NCI-H2171 treated with DMSO at 0.1 percent for 48 hours (cell line): ENCODE results near the gene STARD3.
A peak's percentile ranks its signal among the peaks of the same experiment; 100 is the strongest.

Experiments used
- DNase-seq: peaks from one replicate; lab custom pipeline; 2025; lab: John Stamatoyannopoulos, UW

The STARD3 gene

DNA sequence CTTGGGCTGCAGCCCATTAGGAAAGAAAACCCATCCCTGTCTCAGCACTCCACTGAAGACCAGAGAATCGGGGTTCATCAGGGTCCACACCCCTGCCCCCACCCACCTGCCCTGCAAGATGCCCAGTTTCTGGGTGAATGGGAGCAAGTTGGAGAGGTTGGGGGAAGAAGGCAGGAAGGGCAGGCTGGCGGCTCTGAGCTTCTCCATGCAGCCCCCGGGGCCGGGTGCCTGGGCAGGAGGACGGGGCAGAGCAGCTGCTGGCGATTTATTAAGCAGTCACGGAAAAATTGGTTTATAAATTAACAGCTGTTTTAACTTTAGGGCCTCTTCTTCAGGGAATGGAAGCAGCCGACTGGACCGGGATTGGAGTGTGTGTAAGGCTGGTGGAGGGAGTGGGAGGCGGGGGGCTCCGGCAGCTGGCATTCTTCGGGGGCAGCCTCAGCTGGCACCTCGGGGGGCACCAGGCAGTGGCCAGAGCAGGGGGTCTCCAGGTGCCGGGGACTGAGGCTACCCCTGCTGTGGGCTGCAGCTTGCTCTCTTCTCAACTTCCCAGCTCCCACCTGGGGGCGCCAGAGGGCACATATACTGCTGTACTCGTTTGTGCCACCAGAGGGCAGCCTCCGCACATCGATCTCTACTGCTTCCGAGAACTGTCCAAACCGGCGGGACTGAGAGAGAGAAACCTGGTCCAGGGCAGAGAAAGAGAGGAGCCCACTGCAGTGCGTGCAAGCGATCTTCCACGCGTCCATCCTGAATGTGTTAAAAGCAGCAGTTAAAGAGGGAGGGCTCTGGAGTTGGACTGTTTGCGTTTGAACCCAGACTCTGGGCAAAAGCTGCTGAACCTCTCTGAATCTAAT is 15.2 kb upstream of the STARD3 start:
- peak; percentile 81 for DNase-seq

DNA sequence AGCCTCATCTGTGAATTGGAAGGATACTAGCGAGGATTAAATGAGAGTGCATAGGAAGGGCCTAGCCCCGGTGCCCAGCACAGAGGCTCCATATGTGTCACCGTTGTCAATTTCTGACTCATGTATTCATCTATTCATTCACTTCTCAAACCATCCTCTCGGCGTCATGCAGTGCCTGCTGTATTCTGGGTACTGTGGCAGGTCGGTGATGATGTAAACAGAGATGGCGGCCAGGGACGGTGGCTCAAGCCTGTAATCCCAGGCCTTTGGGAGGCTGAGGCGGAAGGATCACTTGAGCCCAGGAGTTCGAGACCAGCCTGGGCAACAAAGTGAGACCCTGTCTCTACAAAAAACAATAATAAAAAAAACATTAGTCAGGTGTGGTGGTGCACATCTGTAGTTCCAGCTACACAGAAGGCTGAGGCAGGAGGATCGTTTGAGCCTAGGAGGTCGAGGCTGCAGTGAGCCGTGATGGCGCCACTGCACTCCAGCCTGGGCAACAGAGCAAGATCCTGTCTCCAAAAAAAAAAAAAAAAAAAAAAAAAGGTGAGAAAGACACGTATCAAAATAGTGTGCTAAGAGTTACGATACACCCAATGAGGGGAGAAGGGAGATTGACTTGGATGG is 14.5 kb upstream of the STARD3 start:
- DNase-seq: no peak

DNA sequence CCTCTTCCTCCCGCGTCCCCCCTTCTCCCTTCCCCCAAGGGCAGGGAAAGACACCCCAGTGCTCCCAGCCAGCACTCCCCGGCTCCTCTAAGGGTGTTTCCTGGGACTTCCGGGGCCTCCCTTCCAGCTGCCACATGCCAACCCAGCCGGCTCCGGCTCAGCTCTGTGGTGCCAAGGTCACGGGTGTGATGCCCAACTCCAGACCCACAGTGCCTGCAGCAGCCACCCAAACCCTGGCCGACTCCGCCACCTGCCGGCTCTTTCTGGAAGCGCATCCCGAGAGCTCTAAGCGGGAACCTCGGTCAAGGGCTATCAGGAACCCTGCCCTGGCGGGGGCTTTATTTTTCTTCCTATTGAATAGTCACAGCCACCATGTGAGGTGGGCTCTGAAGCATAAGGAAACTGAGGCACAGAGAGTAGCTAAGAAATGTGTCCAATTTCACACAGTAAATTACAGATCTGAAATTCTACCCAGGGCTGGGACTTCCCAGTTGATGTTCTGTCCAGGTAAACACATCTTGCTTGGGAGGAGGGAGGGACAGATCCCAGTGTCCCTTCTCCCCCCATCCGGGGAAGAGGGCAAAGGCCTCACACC is 13.5 kb upstream of the STARD3 start:
- DNase-seq: peak; percentile 72

DNA sequence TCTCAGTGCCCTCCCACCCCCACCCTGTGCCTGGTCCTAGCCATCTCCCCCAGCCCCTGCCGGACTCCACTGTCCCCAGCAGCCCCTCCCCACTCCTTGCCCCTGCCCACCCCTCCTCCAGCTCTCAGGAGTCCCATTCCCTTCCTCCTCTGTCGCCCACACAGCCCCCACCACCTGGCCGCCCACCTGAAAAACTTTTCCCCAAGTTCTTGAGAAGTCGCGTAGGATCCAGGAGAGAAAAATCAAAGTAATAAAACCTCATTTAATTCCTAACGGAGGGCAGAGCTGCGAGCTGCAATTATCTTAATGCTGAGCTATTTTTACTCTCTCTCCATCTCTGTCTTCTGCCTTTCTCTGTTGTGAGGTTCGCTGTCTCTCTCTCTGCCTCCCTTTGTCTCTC is 12.6 kb upstream of the STARD3 start:
- no peak for DNase-seq

DNA sequence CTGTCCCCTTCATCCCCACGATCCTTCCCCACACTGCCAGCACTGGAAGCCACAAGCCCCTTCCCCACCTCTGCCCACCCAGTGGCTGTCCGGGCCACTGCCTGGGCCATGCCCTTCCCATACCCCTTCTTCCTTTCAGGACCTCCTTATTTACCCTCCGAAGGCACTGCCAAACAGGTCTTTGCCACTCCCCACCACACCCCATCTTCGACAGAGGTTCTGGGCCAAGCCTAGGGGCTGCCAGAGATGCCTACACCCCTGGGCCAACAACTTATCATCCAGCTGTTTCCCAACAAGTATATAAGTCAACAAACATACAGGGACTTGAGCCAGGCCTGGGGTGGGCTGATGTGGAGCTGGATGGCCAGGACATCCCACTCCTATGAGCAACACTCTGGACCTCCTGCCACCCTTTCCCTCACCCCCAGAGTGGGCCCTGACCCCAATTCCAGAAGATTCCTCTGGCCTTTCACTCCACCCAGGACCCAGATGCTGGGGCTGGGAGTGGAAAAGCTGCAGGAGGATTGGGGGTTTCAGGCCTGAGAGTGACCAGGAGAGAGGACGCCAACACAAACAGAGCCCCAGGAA is 11.7 kb upstream of the STARD3 start:
- DNase-seq: no peak

DNA sequence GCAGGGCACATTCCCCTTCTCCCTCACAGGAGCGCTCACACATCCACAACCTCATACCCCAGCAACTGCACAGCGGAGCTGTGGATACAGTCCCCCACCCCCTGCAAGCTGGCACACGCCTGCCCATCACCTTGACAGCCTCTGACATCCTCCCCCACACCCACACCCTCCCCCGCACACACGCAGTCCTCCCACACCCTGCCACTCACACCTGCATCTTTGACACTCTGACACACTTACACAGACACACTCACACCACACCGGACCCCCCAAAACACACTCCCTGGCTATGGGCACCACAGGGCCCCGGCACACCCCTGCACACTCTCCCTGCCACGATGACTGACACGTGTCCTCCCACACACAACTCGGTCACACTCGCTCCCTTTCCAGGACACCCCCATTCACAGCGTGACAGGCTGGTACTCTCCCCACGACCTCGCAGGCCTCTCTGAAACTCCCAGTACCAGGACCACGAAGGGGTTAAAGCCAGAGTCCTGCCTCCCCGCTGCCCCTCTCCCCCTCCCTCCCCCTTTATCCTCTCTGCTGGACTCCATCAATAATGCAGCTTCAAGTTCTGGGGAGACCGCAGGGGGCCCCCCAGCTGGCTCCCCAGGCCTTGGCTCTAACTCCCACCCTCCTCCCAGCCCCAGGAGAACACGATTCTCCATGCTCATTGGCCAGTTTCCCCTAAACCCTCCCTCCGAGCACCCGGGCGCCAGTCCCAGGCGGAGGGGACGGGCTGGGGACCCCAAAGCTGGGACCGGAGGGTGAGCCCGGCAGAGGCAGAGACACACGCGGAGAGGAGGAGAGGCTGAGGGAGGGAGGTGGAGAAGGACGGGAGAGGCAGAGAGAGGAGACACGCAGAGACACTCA is 10.5 kb upstream of the STARD3 start, which contains the start of gene PPP1R1B:
Gene PPP1R1B, plus strand, starts transcription at position 782 of the 876 bp plus-strand sequence. CDS start 441 bp downstream, outside the sequence.
- peak; percentile 46 for DNase-seq

DNA sequence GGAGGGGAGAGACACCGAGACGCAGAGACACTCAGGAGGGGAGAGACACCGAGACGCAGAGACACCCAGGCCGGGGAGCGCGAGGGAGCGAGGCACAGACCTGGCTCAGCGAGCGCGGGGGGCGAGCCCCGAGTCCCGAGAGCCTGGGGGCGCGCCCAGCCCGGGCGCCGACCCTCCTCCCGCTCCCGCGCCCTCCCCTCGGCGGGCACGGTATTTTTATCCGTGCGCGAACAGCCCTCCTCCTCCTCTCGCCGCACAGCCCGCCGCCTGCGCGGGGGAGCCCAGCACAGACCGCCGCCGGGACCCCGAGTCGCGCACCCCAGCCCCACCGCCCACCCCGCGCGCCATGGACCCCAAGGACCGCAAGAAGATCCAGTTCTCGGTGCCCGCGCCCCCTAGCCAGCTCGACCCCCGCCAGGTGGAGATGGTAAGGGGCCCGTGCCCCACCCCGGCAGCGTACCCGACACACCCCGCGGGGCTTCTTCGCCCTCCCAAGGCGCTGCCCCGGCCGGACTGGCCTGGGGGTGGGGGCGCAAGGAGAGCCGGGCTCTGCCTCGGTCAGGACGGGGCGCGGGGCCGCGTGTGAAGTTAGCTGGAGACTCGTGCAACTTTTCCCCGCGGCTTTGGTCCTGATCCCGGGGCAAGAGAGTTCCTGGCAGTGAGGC is 9.8 kb upstream of the STARD3 start:
- no peak for DNase-seq

DNA sequence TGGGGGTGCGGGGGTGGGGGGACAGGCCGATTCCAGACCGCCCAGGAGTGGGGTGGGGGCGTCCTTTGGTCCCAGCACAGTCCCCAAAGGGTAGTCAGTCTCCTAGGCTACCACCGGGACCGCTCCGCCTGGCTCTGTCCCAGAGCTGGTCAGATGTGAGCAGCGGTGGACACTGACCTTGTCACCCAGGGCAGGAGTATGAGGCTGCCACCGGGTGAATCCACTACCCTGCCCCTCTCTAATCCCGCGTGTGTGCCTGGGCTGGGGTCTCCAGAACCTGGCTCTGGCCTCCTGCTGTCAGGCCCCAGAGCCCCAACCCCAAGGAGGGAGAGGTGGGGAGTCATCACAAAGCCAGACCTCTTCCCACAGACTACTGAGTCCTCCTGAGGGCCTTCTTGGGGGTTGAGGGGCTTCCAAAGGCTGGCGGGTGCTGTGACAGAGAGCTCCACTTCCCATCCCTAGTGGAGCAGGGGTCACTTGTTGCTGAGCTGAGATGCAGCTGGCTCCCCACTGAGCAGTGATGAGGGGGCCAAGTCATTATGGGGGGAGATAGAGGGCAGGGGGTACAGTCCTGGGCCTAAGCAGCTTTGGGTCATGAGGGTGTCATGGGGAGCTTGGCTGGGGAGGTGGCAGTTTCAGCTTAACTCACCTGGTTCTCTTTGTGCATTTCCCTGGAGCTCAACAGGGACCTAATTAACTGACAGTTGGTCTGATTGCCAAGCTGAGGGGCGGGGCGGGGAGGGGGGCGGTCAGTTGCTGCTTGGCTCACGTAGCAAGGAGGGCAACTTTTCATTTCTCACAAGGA is 9.0 kb upstream of the STARD3 start:
- DNase-seq: no peak

DNA sequence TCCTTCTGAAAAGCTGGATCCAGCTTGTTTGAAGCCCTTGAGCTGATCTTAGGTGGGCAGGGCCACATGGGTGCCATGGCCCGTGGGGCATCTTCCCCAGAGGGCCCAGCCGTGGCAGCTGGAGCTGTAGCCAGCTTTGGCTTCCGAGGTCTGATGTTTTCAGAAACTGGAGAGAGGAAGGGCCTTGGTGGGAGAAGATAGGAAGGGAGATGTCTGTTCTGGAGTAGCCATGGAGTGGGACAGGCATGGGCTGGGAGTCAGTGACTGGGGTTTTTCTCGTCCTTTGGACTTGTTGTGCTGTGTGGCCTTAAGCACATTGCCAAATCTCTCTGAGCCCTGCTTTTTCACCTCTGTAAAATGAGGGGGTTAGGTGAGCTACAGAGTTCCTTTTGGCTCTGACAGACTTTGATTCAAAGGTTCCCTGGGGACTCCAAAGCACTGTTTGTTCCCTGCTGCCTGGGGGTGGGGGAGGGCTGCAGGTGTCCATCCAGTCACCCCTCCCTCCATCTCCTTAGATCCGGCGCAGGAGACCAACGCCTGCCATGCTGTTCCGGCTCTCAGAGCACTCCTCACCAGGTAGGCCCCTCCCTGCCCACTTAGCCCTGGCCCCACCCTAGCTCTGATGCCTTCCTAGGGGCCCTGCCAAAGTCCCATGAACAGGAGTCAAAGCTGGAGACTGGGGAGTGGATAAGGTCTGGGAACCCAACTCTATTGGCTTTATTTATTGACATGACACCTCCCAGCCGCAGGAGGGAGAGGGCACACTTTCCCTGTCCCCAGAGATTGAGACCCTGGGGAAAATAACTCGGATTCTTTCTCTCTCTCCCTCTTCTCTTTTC is 8.1 kb upstream of the STARD3 start:
- no peak for DNase-seq

DNA sequence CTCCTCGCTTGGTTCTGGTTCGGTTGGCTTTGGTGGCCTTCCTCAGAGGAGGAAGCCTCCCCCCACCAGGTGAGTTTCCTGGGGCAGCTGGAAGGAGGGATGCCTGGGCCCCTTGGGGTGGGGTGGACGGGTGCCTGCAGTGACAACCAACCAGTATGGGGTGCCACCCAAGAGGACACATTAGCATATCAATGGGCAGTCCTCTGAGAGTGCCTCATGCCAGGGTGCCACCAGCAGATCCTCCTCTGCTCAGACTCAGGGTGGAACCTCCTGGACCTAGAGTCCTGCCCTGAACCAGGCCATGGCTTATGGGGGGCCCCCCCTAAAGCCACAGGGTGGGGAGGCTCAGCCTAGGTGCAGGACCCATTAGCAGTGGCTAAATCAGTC is 7.5 kb upstream of the STARD3 start:
- DNase-seq: no peak

DNA sequence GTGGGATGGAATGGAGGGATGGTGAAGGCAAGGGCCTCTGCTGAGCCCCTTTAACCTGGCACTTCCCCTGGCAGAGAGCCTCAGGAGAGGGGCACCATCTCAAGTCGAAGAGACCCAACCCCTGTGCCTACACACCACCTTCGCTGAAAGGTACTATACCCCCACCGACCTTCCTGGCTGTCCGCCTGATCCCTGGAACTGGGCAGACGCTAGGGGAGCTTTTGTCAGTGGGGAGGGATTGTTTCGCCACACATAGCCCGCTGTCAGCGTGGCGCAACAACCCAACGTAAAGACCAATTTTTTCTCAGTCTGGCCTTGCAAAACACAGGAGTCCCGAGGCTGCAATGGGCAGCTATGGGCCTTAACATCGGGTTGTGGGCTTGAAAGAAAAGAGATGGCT is 7.0 kb upstream of the STARD3 start:
- no peak for DNase-seq

DNA sequence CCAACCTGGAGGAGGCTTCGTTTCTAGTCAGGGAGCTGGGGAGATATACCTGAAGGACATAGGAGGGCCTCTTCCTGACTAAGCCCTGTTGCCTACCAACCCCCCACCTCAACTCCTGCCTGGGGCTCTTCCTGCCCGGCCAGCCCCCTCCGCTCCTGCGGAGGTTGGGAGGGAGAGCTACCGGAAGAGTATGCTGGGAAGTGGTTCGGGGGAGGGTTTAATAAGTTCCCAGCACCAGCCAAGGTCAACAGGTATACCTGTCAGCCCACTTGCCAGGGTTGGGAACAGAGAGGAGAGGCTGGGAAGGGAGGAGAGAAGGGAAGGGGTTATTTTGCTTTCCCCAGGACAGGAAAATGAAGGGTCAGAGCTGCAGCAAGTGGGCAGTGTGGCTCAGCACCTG is 5.5 kb upstream of the STARD3 start:
- DNase-seq: no peak

DNA sequence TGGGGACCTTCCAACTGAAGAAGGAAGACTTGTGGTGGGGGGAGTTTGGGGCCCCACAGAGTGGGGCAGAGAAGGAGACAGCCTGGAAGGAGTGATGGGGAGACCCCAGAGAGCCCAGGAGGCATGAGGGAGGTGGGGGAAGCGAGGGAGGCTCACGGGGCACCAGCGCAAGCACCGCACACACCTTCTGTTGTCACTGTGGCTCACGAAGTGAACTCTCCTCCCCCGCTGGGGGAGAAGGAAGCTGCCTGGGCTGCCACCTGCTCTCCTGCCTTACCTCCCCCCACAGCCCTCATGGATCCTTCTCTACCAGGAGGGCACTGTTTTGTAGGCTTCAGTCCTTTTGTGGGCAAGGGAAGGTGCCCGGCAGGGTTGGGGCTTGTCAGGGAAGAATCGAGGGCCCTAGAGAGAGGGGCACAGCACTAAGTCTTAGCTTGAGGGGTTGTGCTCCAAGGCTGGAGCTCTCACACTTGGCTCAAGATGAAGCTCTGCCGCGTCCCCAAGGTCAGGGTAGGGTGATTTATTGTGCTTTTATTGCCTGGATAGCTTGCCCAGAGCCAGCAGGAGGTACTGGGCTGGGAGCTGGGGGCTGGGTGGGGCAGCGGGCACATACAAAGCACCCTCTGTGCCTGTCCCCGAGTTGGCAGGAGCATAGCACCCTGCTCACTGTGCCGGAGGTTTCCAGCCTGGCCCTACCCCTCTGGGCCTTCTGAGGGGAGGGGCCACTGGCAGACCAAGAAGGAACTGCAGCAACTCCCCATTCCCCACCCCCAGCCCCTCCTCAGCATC is 4.6 kb upstream of the STARD3 start:
- DNase-seq: peak; percentile 58

DNA sequence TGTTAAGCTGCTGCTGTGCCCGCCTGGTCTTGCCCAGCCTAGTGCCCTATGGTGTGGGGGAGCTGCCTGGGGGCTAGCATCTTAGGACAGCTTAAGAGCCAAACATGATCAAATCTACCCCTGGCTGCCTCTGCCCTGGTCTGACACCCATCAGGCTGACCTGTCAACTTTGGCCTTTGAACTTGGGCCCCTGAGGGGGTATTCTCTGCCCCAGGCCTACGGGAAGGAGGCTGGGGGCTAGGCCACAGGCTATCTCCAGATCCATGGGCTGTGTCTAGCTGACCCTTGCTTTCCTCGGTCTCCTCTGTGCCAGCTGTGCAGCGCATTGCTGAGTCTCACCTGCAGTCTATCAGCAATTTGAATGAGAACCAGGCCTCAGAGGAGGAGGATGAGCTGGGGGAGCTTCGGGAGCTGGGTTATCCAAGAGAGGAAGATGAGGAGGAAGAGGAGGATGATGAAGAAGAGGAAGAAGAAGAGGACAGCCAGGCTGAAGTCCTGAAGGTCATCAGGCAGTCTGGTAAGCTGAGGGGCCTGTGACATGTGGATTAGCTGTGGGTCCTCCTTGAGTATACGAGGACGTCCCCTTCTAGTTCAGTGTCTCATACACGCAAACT is 3.3 kb upstream of the STARD3 start:
- no peak for DNase-seq

DNA sequence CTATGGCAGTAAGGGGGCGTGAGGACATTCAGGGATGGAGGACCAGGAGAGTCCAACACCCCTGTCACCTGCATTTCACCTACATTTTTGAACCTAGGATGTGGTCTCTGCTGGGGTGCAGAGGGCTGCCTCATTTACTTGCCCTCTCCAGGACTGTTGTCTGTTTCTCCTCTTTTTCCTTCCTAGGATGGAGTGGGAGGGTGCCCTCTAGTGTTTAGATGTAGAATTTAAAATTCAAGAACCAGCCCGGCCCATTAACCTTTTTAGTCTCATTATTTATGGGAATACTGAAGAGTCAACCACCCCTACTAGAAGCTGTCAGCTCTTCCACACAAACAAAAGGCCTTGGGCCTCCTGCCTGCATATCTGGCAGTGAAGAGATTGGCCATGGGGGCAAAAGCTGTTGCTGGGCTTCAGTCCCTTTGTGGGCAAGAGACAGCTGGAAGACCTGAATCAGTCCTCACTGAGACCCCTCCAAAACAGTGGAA is 2.5 kb upstream of the STARD3 start:
- DNase-seq: peak; percentile 50

DNA sequence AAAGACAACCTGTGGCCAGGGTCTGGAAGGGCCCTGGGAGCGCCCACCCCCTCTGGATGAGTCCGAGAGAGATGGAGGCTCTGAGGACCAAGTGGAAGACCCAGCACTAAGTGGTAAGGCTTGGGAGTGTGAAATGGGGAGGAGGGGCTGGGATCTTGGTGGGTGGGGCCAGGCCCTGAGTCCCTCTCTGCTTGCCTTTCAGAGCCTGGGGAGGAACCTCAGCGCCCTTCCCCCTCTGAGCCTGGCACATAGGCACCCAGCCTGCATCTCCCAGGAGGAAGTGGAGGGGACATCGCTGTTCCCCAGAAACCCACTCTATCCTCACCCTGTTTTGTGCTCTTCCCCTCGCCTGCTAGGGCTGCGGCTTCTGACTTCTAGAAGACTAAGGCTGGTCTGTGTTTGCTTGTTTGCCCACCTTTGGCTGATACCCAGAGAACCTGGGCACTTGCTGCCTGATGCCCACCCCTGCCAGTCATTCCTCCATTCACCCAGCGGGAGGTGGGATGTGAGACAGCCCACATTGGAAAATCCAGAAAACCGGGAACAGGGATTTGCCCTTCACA is 1.2 kb upstream of the STARD3 start:
- no peak for DNase-seq

DNA sequence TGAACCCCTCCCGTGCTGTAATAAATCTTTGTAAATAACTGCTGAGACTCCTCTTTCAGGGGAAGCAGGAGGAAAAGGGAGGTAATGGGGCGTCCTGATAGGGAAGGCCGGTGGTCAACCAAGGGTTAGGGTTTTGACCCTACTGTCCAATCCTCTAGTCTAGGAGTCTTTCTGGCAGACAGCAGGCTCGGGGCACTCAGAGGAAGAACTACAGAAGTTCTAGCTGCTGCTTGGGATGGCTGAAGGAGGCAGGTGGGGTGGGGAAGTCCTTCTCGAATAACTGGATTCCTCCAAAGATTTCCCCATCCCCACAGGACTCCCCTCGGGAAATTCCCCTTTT is 387 bp upstream of the STARD3 start:
- DNase-seq: no peak

DNA sequence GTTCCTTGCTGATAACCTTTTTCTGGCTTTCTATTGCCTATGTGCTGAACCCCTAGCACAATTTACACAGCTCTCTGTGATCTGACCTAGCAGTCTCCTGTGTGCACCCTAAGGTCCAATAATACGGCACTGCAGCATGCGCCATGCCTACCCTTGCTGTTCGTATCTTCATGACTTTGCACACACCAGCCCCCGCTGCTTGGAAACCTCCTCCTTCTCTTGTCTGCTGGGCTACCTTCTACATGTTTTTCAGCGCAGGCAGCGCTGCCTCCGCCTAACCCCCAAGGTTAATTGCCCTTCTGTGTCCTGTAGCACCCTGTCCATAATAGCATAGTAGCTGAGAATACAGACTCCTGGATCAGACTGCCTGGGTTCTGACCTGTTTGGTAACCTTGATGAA is 1.4 kb downstream of the STARD3 start:
- no peak for DNase-seq
